ENCODE measurements around the gene ZMYND19.

DNA sequence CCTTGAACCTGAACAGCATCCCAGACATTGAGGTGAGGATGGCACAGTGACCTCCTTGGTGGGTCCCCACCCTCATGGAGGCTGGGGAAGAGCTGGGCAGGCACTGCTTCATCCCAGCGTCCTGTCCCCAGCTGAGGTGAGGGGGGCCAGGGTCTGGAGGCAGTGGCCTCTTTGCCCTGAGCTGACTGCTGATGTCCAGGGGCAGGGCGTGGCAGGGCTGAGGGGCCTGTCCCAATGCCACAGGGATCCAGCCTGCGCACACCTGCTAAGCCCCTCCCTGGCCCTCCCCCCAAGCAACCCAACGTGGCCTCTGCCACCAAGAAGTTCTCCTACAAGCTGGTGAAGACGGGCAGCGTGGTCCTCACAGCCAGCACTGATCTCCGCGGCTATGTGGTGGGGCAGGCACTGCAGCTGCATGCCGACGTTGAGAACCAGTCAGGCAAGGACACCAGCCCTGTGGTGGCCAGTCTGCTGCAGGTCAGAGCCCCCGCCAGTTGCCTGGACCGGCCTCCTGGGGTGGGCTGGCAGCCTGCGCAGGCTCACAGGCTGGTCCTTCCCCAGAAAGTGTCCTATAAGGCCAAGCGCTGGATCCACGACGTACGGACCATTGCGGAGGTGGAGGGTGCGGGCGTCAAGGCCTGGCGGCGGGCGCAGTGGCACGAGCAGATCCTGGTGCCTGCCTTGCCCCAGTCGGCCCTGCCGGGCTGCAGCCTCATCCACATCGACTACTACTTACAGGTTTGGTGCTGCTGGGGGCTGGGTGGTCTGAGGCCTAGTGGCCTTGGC, 23.6 kb upstream of the ZMYND19 start:
- TF ChIP-seq, protein P1, sequence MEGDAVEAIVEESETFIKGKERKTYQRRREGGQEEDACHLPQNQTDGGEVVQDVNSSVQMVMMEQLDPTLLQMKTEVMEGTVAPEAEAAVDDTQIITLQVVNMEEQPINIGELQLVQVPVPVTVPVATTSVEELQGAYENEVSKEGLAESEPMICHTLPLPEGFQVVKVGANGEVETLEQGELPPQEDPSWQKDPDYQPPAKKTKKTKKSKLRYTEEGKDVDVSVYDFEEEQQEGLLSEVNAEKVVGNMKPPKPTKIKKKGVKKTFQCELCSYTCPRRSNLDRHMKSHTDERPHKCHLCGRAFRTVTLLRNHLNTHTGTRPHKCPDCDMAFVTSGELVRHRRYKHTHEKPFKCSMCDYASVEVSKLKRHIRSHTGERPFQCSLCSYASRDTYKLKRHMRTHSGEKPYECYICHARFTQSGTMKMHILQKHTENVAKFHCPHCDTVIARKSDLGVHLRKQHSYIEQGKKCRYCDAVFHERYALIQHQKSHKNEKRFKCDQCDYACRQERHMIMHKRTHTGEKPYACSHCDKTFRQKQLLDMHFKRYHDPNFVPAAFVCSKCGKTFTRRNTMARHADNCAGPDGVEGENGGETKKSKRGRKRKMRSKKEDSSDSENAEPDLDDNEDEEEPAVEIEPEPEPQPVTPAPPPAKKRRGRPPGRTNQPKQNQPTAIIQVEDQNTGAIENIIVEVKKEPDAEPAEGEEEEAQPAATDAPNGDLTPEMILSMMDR (IDR thresholded peaks at IDR 0.05) = no peak
- TF ChIP-seq POLR2A (IDR thresholded peaks at IDR 0.05) (no peak), POLR2AphosphoS5 (IDR thresholded peaks at IDR 0.05) (no peak), EP300 (IDR thresholded peaks at IDR 0.05) (no peak)

Measured in stomach (tissue), 4 donors.